GM13977 (cell line): ENCODE data around the gene ZNF831.

Source experiments
- DNase-seq: peaks from one replicate; pipeline ENCODE4 v3.0.0; 2012; ENCODE audit warnings: low spot score
- in situ Hi-C: fragments of 300-500 bp; cut with MboI; formaldehyde crosslinking; loops from one replicate; pipeline ENCODE4 v1.12.0; 2022; ENCODE audit warnings: low sequenced_read_pairs, low pct_unique_long_range_greater_than_20kb, mixed read lengths, inconsistent platforms; ENCODE audit not compliant: unreplicated experiment
- TF ChIP-seq, protein P1 (sequence below): IDR thresholded peaks from 2 replicates; pipeline ENCODE4 v1.5.1; 2012; ENCODE audit warnings: mild to moderate bottlenecking, control low read depth; ENCODE audit not compliant: insufficient read depth; ENCODE audit errors: extremely low read depth, missing control alignments

Gene ZNF831

DNA sequence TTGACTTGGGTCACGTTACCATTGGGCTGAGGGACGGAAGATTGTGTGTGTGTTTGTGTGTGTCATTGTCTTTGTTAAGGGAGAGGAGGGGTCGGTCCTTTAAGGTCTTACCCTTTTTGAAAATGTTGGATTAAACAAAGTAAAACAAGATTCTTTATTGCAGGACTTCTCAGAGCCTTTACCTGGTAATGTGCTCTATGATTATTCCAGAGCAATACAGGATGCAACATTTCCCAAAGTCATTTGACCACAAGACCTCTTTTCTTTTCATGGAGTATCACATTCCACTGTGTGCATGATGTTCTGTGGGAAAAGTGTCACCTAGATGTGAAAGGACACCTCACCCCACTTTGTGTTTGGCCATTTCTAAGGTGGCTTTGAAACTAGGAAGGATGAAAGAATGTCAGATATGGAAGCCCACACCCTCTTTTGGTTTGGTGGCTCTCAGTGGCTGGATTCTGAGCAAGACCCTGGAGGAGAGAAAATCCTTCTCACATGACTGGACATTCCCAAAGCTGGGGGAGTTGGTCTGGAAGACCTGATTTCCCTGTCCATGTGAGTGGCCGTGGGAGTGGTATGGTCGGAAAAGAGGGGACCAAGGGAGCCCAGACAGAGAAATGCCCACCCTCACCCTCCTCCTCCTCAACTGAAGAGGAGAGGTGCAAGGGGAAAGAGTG lies 18.2 kb upstream of the ZNF831 start:
- in situ Hi-C loops: no loop called here
- TF ChIP-seq, protein P1, sequence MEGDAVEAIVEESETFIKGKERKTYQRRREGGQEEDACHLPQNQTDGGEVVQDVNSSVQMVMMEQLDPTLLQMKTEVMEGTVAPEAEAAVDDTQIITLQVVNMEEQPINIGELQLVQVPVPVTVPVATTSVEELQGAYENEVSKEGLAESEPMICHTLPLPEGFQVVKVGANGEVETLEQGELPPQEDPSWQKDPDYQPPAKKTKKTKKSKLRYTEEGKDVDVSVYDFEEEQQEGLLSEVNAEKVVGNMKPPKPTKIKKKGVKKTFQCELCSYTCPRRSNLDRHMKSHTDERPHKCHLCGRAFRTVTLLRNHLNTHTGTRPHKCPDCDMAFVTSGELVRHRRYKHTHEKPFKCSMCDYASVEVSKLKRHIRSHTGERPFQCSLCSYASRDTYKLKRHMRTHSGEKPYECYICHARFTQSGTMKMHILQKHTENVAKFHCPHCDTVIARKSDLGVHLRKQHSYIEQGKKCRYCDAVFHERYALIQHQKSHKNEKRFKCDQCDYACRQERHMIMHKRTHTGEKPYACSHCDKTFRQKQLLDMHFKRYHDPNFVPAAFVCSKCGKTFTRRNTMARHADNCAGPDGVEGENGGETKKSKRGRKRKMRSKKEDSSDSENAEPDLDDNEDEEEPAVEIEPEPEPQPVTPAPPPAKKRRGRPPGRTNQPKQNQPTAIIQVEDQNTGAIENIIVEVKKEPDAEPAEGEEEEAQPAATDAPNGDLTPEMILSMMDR: no peak
- no peak for DNase-seq

DNA sequence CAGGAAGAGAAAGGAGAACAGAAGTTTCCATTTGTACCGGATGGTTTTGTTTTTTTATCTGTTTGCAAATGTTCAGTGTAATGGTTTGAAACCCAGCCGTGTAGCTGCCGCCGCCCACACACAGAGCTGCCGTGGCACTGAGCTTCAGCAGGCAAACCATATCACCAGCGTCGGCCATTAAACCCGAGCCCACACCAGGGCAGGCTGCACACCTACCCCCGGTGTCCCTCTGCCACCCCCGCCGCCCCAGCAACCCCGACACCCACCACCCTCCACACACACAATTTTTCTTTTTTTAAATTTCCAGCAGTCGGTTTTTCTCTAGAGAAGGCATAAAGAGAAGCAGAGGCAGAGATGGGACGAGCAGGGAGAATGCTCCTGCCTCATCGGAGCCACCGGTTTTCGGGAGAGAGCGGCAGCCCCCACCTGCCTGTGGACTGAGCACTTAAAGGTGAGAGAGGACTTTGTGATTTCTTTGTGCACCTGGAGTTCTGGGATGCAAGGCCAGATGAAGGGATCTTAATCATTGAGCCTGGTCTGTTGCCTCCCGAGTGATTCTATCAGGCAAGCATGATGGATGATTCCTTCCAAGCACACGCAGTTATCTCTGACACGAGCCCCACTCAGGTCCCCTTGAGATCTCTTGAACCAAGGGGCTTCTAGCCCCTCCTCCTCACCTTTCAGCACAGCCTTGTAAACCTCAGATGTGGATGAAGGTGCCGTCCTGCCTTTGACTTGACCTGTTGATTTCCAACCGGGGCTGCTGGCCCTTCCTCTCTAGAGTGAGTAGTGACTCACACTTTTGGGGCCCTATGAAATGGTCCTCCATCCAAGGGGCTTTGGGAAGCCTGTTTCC lies 17.5 kb upstream of the ZNF831 start:
- DNase-seq: no peak

DNA sequence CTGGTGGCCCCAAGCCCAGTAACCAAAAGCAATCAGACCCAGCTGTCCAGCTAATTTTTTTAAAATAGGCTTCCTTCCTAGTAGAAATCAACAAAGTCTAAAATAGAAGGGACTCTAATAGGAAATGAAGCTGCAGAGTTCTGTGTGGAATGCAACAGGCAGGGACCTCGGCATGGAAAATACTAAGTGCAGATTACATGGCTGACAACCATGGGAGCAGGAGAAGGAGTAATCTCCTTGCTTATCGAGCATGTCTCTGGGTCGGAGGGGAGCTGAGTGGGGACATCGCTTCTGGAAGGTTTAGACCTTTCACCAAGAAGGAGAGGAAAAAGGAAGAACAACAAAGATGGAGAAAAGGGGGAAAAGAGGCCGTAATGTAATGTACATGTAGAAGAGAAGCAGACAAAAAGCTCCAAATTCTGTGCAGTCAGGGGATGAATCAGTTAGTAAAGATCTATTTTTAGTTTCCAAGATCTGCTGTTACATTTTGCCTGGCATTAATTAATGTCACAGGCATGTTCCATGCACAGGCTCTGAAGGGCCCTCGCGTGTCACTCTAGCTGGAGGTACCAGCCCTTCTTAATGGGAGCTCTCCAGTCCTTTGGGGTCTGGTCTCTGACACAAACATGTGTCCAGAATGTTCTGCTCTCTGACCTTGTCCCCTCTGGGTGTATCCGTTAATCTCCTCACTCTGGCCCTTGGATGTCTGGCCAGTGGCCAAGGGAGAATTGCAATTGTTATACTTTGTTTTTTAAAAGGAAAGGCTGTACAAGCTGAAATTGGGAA lies 16.6 kb upstream of the ZNF831 start:
- no peak for DNase-seq
- TF ChIP-seq, protein P1: no peak
- in situ Hi-C loops: no loop called here

More for the DNA sequence above, 17.5 kb upstream of the ZNF831 start:
- in situ Hi-C loops: no loop called here
- TF ChIP-seq, protein P1: no peak

DNA sequence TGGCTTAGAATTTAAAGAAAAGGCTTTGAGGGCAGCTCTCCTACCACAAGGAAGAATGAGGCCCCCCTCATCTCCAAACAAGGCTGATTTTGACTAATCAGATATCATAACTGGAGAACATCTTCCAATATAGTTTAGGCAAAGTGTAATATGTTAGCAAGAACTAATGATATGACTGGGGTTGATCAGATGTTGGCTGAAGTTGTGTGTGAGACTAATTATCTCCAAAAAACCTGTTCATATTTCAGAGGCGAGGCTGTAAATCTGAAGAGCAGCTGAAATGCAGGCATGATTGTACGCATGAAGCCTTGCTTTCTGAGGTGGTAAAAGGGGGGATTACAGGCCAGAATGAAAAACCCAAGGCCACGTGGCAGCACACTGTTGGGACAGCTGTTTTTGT lies 16.0 kb upstream of the ZNF831 start:
- in situ Hi-C loops: no loop called here
- DNase-seq: no peak
- TF ChIP-seq, protein P1: no peak

DNA sequence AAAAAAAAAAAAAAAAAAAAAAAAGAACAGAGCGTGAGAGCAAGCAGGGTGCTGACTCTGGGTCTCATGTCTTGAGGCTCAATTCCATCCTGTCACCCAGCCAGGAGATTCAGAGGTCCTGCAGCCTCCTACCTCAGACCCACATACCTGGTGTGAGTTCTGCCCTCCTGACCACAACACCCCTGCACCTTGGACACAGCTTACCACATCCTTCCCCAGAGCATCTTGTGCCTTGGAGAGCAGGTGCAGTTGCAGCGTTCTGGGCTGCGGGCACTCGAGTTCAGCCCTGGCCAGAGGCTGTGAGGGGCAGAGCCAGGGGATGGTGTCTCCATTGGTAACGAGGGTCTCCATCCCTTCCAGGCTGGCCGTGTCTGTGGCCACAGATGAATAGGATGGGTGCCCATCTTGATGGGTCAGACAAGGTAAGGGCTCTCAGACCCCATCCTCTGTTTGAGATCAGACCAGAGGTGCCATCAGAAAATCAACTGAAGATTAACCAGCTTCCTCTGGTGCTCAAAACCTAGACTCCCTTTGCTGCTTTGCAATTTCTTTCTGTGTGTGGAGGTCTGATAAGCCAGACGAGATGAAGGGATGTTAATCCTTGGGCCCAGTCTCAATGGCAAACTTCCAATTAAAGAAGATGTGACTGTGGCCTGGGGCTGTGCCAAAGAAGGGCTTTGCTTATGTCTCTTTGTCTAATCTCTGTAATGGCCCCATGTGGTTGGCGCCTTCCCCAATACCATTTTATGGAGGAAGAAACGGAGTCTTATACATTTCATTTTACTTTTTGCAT lies 14.7 kb upstream of the ZNF831 start:
- in situ Hi-C loops: no loop called here
- no peak for DNase-seq
- TF ChIP-seq, protein P1: no peak
